Chondrocyte (in vitro differentiated cells): ENCODE results near the gene TTLL10. TPM values are rescaled to one million over a fixed set of nuclear protein-coding genes. Genes with fewer than 3 reads are reported as not detected.

ENCODE experiments used
- DNase-seq: peaks from one replicate; pipeline ENCODE4 v3.0.0; 2021; ENCODE audit warnings: mixed read lengths, low spot score
- H3K27ac Mint-ChIP-seq: one replicate; pipeline ENCODE4 v1.8.0; 2021; ENCODE audit warnings: mild to moderate bottlenecking, moderate library complexity, mixed read lengths; ENCODE audit not compliant: unreplicated experiment
- H3K27me3 Mint-ChIP-seq: 2 replicates; pipeline ENCODE4 v1.8.0; 2021; ENCODE audit warnings: low read depth, mixed read lengths
- H3K36me3 Mint-ChIP-seq: 2 replicates; pipeline ENCODE4 v1.8.0; 2021; ENCODE audit warnings: low read depth, mixed read lengths
- H3K4me1 Mint-ChIP-seq: 2 replicates; pipeline ENCODE4 v1.8.0; 2021; ENCODE audit warnings: low read depth, mild to moderate bottlenecking, mixed read lengths
- H3K4me3 Mint-ChIP-seq: one replicate; pipeline ENCODE4 v1.8.0; 2021; ENCODE audit warnings: mild to moderate bottlenecking, moderate library complexity, mixed read lengths; ENCODE audit not compliant: unreplicated experiment
- H3K9me3 Mint-ChIP-seq: 2 replicates; pipeline ENCODE4 v1.8.0; 2021; ENCODE audit warnings: low read depth, mixed read lengths
- CTCF ChIP-seq: fragments of 200-600 bp; sonication (generic); IDR thresholded peaks from 2 replicates; pipeline ENCODE4 v1.5.0; 2021; ENCODE audit warnings: antibody characterized with exemption, mild to moderate bottlenecking, moderate library complexity
- total RNA-seq: library from RNA; stranded (reverse); gene quantifications from 3 replicates; pipeline ENCODE4 v1.2.1, GENCODE V29; 2021

The TTLL10 gene
- total RNA-seq, 1 donor from 2014 or later, result not detected

GRCh38 chr1:1231400-1232207 lies 57.9 kb downstream of the TTLL10 start, which contains the start of gene SDF4:
TSS of gene SDF4 (minus strand) at chr1:1232001. CDS start at chr1:1228772, 3,229 bp downstream.
- H3K4me1 Mint-ChIP-seq, result peaks cover 32% of the 10 kb centered on the region
- peaks cover 7% of the 10 kb centered on the region for H3K36me3 Mint-ChIP-seq
- peak within 1 kb of the TSS; percentile 91 for H3K4me3 Mint-ChIP-seq
- no peak for TF ChIP-seq CTCF
- H3K27me3 Mint-ChIP-seq, result no peaks in the 10 kb centered on the region
- no peaks in the 10 kb centered on the region for H3K9me3 Mint-ChIP-seq
- peak; percentile 99 for DNase-seq
- H3K27ac Mint-ChIP-seq, result peak within 1 kb of the TSS; percentile 86

GRCh38 chr1:1232208-1232795 lies 58.6 kb downstream of the TTLL10 start, which contains the start of gene B3GALT6:
TSS of gene B3GALT6 (plus strand) at chr1:1232237. CDS start at chr1:1232279, 42 bp downstream.
- H3K27ac Mint-ChIP-seq, result peak within 1 kb of the TSS; percentile 86
- no peak for TF ChIP-seq CTCF
- no peak for DNase-seq

GRCh38 chr1:1232796-1233566 lies 59.3 kb downstream of the TTLL10 start:
- no peak for TF ChIP-seq CTCF
- Mint-ChIP-seq H3K36me3 (peaks cover 7% of the 10 kb centered on the region), H3K27me3 (no peaks in the 10 kb centered on the region), H3K27ac (no peak overlapping the region), H3K9me3 (no peaks in the 10 kb centered on the region), H3K4me1 (peaks cover 37% of the 10 kb centered on the region), H3K4me3 (peak overlapping the region; percentile 63)
- DNase-seq, result no peak

More at GRCh38 chr1:1232208-1232795, 58.6 kb downstream of the TTLL10 start, which contains the start of gene B3GALT6:
- Mint-ChIP-seq H3K36me3 (peaks cover 7% of the 10 kb centered on the region), H3K4me1 (peaks cover 35% of the 10 kb centered on the region), H3K27me3 (no peaks in the 10 kb centered on the region), H3K9me3 (no peaks in the 10 kb centered on the region), H3K4me3 (peak within 1 kb of the TSS; percentile 91)

- H3K9me3 Mint-ChIP-seq, result no peaks in the 10 kb centered on the region
- peak overlapping the region; percentile 63 for H3K4me3 Mint-ChIP-seq
- H3K4me1 Mint-ChIP-seq, result peaks cover 37% of the 10 kb centered on the region
- no peak for DNase-seq
- no peak overlapping the region for H3K27ac Mint-ChIP-seq
- peaks cover 7% of the 10 kb centered on the region for H3K36me3 Mint-ChIP-seq
- H3K27me3 Mint-ChIP-seq, result no peaks in the 10 kb centered on the region
- TF ChIP-seq CTCF, result no peak
Measured at GRCh38 chr1:1233567-1233892, 59.9 kb downstream of the TTLL10 start.
